ACHN (cell line): Measurements from ENCODE around the gene MRPS23.
A peak's percentile ranks its signal among the peaks of the same experiment; 100 is the strongest.

ENCODE experiments used
- DNase-seq: peaks from one replicate; pipeline ENCODE4 v3.0.0-alpha.2; 2015
- in situ Hi-C: cut with HindIII; loops from 2 replicates; pipeline ENCODE4 v1.10.0; 2017; ENCODE audit warnings: low sequenced_read_pairs, low pct_ligation_motif_present, low pct_unique_long_range_greater_than_20kb

MRPS23 gene

DNA sequence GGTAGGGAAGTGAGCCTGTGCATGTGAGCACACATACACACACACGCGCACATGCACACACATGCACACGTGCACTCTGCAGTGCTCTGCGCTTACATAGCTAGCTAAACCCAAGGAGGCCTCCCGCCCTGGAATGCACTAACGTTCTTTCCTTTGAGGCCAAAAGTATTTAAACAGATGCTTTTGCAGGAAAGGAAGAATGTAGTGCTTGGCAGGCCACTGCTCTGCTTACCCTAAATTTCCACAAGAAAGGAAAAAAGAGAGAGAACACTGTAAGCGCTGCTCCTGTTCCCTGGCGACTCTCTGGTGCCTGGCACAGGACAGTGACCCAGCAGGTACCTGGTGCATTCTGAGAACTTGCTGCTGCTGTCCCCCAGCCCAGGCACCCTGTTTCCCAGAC is 31.3 kb upstream of the MRPS23 start:
- no peak for DNase-seq
- in situ Hi-C loops: no loop called here

DNA sequence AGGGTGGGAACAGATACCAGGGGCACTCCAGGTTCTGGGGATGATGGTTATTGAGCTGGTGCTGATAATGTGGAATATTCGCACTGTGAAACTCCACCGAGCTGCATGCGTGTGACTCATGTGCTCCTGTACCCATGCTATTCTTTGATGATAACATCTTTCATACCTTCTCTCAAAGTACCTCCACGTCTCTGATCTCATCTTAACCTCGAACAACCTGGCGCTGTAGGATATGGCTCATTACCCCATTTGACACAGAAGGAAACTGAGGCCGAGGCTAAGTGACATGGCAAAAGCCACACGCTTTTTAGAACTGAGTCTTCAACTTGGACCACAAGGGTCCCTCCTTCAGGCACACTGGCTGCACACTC is 30.2 kb upstream of the MRPS23 start:
- in situ Hi-C loops: no loop called here
- no peak for DNase-seq

DNA sequence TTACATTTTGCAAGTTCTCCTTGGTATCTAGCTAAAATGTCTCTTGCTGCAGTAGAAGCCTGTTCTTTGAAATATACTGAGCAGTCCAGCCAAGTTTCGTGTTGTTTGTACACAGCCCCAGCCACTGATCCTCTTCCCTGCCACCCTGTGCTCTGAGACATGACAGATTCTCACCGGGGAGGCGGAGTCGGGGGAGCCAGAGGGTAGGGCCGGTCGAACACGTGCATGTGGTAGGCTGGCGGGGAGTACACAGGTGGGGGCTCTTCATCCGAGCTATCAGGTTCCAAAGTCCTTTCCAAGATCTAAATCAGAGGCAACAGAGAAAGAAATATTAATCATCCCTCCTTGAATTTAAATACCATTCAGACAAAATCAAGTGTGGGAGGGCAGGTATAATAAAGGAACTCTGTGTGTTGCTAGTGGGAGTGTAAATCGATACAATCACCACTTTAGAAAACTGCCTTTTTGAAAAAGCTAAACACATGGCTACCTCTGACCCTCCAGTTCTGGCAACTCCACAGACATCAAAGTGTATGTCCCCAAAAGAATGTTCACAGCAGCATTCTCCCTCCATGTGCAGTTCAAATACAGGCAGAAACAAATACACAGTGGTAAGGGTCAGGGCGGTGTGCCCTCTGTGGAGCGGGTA is 29.7 kb upstream of the MRPS23 start:
- in situ Hi-C loops: no loop called here

DNA sequence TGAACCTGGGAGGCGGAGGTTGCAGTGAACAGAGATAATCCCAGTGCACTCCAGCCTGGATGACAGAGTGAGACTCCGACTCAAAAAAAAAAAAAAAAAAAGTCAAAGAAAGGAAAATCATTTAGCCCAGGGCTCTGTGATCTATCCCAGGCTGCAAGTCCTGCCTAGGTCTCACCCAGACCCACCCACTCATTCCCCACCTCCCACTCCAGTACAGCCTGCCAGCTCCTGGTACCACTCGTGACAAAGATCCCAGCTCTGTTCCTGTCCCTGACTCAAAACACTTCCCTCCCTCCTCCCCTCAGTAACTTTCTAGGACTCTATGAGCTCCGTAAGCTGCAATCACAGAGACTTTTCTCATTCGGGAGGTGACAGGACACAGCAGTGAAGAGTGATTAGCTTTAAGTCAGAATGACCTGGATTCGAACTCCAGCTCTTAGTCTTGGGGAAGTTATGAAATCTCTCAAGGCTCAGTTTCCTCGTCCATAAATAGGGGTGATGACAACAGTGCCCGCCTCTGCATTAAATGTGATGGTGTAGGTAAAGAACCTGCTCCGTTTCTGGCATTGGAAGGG is 28.0 kb upstream of the MRPS23 start:
- DNase-seq: no peak
- in situ Hi-C loops: no loop called here

More for the DNA sequence above, 29.7 kb upstream of the MRPS23 start:
- DNase-seq: peak; percentile 39

DNA sequence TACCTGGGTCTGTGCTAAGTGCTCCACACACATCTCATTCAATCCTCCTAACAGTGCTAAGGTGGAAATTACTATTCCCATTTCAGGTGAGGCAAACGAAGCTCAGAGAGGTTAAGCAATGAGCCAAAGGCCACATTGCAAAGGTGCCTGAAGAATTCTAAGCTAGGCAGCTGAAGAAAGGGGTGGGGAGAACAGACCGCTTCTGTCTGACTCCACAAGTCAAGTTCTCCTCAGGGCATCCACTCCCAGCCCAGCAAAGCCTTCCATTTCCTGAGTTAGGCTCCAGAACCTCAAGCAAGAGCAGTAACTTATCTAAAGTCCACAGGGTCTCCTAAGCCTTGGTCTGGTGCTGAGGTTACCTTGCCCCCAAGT is 27.0 kb upstream of the MRPS23 start:
- no peak for DNase-seq
- in situ Hi-C loops: no loop called here

DNA sequence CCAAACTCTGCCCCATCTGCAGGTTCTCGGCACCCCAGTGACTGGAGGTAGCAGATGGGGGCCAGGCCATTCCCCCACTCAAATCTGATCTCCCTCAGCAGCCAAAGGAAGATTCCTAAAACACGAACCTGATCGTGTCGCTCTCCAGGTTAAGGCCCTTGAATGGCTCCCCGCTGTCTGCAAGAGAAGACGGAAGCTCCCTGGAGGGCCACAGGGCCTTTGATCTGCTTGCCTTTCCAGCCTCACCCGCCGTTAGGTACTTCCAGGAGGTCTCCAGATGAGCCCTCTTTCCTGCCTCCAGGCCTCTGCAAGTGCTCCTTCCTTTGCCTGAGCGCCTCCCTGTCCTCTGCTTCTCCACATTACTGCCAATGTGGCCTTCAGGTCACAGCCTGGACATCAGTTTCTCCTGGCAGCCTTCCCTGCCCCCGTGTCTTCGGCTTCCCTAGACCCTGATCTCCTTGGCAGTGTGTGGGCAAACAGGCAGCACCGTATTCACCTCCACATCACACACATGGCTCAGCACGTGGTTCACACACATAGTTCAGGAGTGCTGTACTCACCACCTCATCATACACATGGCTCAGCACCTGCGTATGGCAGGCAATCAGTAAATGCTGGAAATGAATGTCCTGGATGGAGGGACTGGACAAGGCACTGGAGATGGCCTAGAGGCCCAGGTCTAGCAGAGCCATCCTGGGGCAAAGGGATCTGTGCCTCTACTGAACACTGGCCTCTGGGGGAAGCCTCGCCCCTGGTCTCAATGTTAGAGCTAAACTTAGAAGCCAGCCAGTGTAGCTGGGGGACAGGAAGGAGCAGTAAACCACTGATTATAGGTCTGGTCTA is 26.4 kb upstream of the MRPS23 start:
- in situ Hi-C loops: no loop called here
- no peak for DNase-seq

DNA sequence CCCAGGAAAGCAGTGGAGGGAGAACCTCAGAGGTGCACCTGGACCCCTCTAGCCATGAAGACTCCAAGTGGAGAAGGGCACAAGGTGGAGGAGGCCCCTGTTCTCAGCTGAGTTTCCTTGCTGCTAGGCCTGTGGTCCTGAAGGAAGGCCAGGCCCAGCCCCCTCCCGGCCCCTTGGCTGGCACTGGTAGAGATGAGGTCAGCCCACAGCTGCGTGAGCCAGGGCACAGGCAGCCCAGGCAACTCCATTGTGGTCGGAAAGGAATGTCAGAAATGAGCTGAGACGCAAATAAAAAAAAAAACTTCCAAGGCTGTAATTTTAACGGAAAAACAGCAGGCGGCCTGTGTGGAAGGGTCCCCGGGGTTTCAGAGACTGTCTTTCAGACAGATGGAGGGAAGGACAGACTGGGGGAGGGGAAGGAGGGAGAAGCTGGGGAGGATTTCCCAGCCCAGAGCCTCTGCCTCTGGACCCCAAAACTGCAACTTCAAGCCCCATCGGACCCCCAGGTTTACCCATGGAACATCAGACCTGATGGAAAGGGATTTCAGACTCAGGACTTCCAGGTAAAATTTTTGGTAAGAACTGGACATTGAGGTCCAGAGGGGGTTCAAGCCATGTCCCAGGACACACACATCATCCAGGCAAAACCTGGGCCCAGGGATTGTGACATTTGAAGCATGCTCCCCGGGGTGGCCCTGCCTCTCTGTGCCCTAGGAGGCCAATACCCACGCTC is 25.6 kb upstream of the MRPS23 start:
- peak; percentile 99 for DNase-seq
- in situ Hi-C loops: no loop called here

DNA sequence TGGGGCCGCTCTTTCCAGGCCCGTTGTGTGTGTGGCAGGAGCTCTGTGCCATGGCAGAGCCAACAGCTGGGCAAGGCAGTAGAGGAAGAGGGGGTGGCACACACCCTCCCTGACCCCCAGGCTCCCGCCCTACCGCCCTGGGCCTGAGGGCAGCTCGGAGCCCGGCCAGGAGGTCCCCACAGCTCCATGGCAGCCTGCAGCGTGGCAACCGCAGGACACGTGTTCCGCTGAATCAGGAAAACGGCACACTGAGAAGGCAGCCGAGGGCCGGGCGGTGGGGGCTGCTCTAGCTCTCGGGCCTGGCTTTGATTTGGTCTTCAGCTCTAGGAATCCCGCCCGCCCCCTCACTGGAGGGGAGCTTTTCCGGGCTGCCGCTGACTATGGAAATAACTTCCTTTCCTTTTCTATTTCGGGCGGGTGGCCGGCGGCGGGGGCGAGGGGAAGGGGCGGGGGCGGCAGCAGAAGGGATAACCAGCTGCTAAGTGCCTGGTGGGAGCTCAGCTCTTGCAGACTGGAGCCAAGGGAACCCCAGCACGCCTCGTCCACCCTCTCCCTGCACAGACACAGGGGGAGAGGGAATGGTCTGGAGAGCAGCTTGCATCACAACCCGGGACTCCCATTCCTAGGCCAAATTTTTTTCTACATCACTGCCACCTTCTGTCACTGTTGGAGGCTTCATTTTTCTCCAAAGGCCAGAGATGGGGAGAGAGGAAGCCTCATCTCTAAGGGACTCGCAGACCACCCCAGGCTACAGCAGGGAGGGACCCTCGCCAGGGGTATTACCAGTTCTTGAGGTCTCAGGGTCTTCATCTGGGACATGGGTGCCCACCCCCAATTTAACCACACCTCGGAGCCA is 24.8 kb upstream of the MRPS23 start:
- DNase-seq: peak; percentile 95
- in situ Hi-C loops: no loop called here

DNA sequence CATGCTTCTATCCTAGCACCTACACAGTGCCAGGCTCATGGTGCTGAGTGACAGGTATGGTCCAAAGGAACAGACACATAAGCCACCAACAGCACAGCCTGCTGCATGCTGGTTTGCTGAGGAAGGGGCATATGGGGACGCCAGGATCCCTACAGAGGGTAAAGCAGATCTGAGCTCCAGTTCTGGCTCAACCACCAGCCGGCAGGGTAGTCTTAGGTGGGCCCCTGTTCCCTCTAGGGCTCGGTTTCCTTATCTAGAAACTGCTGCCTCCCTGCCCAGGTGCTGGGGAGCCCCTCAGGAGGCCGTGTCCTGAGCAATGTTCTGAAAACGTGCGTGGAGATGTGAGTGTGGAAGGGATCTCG is 24.2 kb upstream of the MRPS23 start:
- in situ Hi-C loops: no loop called here

DNA sequence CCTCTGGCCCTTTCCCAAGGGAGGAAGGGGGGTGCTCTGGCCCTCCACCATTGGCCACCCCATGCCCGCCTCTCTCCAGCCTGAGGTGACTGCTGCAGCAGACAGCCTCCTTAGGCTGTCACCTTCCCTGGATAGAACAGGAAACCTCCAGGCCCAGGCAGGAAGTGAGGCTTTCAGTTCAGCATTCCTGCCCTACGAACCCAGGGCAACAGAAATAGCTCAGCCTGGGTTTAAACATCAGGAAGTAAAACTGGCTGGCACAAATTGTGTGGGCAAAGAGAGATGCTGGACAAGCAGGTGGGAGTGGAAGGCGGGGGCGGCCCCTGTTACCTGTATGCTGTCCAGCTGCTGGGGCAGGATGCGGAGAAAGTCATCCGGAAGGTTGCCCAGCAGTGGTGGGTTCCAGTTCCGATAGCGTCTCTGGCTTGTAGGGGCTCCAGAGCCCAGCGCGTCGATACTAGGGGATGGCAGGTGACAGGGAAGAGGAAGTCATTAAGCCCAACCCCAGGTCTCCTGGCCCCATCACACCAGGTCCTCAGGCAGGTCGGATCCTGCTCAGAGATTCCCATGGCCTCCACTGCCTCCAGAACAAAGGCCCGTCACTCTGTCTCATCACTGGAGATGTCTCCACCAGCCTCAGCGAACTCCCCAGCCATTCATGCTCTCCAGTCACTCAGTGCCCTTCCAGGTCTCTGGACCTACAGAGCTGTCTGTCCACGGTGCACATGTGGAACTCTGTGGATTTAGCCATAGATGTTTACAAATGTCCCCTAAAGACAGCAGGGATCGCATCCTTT is 23.6 kb upstream of the MRPS23 start:
- no peak for DNase-seq
- in situ Hi-C loops: no loop called here

More for the DNA sequence above, 24.2 kb upstream of the MRPS23 start:
- no peak for DNase-seq

DNA sequence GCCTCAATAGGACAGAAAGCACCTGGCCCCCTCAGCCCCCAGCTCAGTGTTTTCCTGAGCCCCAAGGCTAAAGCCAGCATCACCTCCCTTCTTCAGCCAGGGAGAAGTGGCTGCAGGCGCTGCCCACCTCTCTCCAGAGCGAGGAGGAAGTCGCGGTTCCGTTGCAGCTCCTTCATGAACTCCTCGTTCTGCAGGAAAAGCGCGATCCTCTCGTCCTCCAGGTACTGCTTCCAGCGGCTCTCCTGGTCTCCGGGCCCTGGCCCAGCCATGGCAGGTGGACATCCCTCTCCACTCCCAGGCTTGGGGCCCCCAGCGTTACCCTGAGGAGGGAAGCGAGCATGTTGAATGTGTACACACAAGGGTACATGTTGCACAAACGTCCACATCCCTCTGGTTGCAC is 22.7 kb upstream of the MRPS23 start:
- no peak for DNase-seq
- in situ Hi-C loops: no loop called here

DNA sequence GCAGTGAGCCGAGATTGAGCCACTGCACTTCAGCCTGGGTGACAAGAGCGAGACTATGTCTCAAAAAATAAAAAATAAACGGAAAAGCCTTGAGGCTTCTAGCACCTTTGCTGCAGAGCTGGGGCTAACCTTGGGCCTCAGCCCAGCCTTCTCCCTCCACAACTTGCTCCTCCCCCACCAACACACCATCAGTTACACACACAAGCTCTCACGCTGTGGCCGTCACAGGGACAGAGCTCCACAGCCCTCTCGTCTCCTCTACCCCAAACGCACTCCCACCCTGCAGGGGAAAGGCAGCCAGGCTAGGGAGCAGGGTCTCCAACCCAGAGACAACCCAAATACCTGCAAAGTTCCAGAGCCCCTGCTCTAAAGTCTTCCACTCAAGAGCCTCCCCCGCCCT is 22.0 kb upstream of the MRPS23 start:
- in situ Hi-C loops: no loop called here
- no peak for DNase-seq

DNA sequence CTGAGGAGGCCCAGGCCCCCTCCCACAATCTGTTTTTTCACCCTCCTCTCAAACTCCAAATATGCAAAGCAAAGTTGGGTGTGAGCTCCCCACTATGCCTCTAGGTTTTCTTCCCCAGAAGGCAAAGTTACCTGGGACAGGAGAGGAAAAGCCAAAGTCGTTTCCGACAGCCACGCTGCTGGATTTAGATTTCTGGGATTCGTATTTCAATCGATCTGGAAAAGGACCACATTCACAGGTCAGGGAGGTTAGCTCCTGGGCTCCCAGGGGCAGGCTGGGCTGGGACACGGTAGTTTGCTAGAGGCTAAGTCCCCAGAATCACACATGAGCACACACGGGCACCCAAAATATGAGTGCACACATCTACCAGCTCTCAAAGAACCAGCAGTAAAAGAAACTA is 21.3 kb upstream of the MRPS23 start:
- in situ Hi-C loops: no loop called here
- no peak for DNase-seq

DNA sequence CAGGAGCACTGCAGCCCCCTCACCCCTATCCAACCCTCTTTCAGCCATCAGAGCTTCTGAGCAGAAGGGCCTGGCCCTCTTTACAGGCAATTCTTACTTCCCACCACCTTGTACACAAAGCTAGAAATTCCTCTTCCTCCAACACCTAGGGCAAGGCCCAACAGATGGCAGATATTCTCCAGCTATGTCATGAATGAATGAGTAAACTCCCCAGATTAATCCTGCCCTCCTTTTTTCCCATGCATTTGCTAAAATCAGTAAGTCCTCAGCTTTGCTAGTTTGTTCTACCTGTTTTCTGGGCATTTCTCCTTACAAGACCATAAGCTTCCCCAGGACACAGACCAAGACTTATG is 20.4 kb upstream of the MRPS23 start:
- in situ Hi-C loops: no loop called here
- no peak for DNase-seq

DNA sequence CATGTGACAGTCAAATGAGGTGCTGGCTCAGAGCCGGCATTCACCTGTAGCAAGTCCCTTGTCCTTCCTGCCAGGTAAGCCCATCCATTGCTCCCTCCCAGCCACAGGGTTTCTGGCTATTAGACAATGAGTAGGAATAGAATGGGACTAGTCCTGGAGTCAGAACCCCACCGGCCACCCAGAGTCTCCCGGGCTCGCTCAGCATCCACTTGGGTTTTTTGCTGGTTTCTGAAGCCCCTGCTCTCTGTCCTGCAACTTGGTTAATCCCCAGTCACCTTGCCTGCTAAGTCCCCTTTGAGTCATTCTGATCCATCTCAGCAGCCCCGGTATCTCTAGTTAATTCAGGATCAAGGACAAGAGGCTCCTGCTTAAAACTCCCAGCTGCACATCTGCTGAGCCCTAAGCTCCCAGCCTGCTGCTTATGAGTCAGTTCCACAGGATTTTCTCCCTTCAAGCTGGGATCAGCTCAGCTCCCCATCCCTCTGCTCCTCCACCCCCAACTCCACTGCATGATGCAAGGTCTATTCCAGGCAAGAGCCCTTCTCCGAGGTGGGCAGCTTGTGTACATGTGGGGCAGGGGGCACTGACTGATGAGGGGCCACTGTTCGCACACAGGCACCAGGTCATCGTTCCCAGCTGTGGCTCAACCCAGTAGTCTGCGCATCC is 19.9 kb upstream of the MRPS23 start:
- peak; percentile 67 for DNase-seq
- in situ Hi-C loops: no loop called here

DNA sequence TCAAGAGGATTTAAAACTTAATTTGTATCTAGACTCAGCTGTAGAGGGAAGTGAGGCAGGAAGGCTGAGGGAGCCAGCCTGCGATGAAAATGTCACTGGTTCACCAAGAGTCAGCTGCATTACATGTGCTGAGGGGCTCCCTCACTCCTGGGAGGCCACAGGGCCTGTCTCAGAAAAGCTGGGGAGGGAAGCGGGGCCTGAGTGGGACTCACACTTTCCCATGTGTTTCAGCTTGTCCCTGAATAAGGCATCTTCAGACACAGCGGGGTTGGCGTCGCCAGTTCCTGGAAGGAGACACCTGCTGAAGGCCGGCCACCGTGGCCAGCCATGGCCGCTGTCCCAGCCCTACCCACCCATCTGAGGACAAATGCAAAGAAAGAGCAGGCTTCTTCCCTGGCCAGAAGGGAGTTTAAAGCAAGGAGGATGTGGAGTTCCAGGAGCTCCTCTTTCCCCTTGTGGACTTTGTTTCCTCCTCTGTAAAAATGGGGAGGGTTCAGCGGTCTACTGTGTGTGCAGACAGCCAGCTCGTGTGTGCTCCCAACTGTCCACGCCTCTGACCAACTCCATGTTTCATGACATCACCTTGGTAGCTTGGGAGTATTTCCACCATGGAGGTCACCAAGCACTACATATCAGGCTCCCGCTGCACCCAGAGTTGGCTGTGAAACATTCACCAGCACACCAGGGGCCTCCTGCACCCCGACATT is 19.2 kb upstream of the MRPS23 start:
- DNase-seq: no peak
- in situ Hi-C loops: no loop called here
